Medulla oblongata (tissue), 1 donor: ENCODE measurements around the gene TTF1.
"Not testable (repeated sequence)": the region's sequence is repeated elsewhere in the genome, so short reads cannot be mapped to it uniquely, and the experiment has no call there.

Experiments
- DNase-seq: peaks from one replicate; pipeline ENCODE4 v3.0.0-alpha.2; 2015; ENCODE audit errors: extremely low spot score

Gene TTF1

GRCh38 chr9:132413926-132414325 lies 7.3 kb upstream of the TTF1 start:
- DNase-seq: no peak

- DNase-seq: peak; percentile 12
These were observed 5.4 kb upstream of the TTF1 start for GRCh38 chr9:132412089-132412488.

- peak; percentile 9 for DNase-seq
These were observed 4.5 kb upstream of the TTF1 start for GRCh38 chr9:132411091-132411508.

- no peak for DNase-seq
These were observed 4.0 kb upstream of the TTF1 start for GRCh38 chr9:132410642-132411041.

GRCh38 chr9:132409828-132410528 lies 3.3 kb upstream of the TTF1 start, which contains the start of gene CFAP77:
TSS of gene CFAP77 (plus strand) at chr9:132410211. CDS start at chr9:132410272, 61 bp downstream.
- DNase-seq: no peak

GRCh38 chr9:132408521-132408920 lies 1.9 kb upstream of the TTF1 start:
- DNase-seq: no peak

- DNase-seq: no peak
These were observed 556 bp upstream of the TTF1 start for GRCh38 chr9:132407196-132407595.

GRCh38 chr9:132404228-132404881 lies 2.3 kb downstream of the TTF1 start:
- no peak for DNase-seq

GRCh38 chr9:132401824-132402223 lies 4.8 kb downstream of the TTF1 start:
- DNase-seq: no peak

GRCh38 chr9:132395560-132395959 lies 11.1 kb downstream of the TTF1 start:
- no peak for DNase-seq

GRCh38 chr9:132391449-132391848 lies 15.2 kb downstream of the TTF1 start:
- no peak for DNase-seq

GRCh38 chr9:132390966-132391365 lies 15.7 kb downstream of the TTF1 start:
- DNase-seq: no peak

GRCh38 chr9:132387133-132387532 lies 19.5 kb downstream of the TTF1 start:
- DNase-seq: no peak

- no peak for DNase-seq
These were observed 22.3 kb downstream of the TTF1 start for GRCh38 chr9:132384376-132384775.

GRCh38 chr9:132383462-132383883 lies 23.2 kb downstream of the TTF1 start:
- DNase-seq: no peak

- DNase-seq: peak; percentile 59
These were observed 24.6 kb downstream of the TTF1 start for GRCh38 chr9:132381966-132382541.

GRCh38 chr9:132378416-132378815 lies 28.2 kb downstream of the TTF1 start:
- not testable (repeated sequence) for DNase-seq

GRCh38 chr9:132377769-132378168 lies 28.9 kb downstream of the TTF1 start:
- DNase-seq: not testable (repeated sequence)

GRCh38 chr9:132372177-132373095 lies 34.2 kb downstream of the TTF1 start:
- peak; percentile 88 for DNase-seq

GRCh38 chr9:132370592-132370991 lies 36.0 kb downstream of the TTF1 start:
- no peak for DNase-seq

- no peak for DNase-seq
These were observed 37.2 kb downstream of the TTF1 start for GRCh38 chr9:132369421-132369820.
